ENCODE results near the gene CFAP65. TPM values are rescaled to one million over a fixed set of nuclear protein-coding genes. Genes with fewer than 3 reads are reported as not detected.
A peak's percentile ranks its signal among the peaks of the same experiment; 100 is the strongest.

Gene CFAP65
- total RNA-seq, 1 donor from 2014 or later = 7.6 TPM

DNA sequence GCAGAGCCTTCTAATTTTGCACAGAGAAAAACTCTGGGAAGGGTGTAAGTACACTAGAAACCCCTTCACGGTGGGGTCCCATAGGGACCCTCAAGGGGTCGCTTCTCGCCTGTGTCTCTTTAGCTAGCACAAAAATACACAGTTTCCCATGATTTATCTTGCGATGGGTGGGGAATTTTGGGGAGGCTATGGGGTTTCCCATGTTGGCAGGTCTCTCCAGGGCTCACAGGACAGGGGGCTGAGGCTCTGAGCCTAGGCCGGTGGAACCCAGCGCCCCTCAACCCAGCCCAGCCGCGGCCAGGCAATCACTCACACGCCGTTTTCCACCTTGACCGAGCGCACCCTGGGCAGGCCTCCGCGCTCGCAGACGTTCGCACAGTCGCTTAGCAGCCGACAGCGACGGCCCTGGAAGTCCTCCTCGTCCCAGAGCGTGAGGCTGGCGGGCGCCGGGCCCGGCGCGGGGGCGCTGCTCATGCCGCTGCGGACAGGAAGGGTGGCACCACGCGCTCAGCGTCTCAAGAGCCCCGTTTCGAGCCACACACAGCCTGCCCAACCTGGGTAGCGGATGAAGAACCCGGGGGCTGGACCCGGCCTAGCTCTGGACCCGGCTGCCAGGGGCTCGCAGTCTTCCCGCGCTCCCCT lies 48.5 kb downstream of the CFAP65 start:
- Histone ChIP-seq H3K36me3 (no peaks in the 10 kb centered on the region), H3K9me3 (no peaks in the 10 kb centered on the region), H3K27me3 (ENCODE audit: low read depth) (peaks cover 98% of the 10 kb centered on the region), H3K4me3 (peak overlapping the region; percentile 47), H3K4me1 (peaks cover 28% of the 10 kb centered on the region), H3K27ac (no peak overlapping the region)
- TF ChIP-seq, protein P1, sequence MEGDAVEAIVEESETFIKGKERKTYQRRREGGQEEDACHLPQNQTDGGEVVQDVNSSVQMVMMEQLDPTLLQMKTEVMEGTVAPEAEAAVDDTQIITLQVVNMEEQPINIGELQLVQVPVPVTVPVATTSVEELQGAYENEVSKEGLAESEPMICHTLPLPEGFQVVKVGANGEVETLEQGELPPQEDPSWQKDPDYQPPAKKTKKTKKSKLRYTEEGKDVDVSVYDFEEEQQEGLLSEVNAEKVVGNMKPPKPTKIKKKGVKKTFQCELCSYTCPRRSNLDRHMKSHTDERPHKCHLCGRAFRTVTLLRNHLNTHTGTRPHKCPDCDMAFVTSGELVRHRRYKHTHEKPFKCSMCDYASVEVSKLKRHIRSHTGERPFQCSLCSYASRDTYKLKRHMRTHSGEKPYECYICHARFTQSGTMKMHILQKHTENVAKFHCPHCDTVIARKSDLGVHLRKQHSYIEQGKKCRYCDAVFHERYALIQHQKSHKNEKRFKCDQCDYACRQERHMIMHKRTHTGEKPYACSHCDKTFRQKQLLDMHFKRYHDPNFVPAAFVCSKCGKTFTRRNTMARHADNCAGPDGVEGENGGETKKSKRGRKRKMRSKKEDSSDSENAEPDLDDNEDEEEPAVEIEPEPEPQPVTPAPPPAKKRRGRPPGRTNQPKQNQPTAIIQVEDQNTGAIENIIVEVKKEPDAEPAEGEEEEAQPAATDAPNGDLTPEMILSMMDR (IDR thresholded peaks at IDR 0.05) = no peak
- intact Hi-C loops (cut with DNase I) = no loop called here
- ATAC-seq (peak in 1 of 2 donors; percentile 2), DNase-seq (no peak)

DNA sequence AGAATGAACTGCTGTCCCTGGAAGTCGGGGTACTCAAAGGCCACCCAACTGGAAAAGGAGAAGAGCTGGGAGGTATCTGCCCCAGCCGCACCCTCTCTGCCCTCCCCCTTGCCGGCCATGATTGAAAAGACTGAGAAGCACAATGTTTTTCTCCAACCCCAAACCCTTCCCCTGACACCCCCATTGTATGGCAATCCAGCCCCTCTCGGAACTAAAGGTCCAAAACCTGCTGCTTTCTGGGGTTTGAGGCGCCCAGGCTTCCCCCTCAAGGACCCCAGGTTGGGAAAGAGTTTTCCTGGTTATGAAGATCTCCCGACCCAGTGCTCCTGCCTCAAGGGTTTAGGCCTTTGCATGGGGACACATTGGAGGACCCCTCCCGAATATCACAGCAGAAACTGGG lies 49.1 kb downstream of the CFAP65 start:
- H3K4me1 ChIP-seq = peaks cover 28% of the 10 kb centered on the region
- no peaks in the 10 kb centered on the region for H3K9me3 ChIP-seq
- TF ChIP-seq, protein P1 (IDR thresholded peaks at IDR 0.05) = no peak
- ATAC-seq (no peak), DNase-seq (no peak)
- intact Hi-C loops (cut with DNase I) = no loop called here
- no peak overlapping the region for H3K27ac ChIP-seq
- peaks cover 100% of the 10 kb centered on the region for H3K27me3 ChIP-seq (ENCODE audit: low read depth)
- no peaks in the 10 kb centered on the region for H3K36me3 ChIP-seq
- no peak overlapping the region for H3K4me3 ChIP-seq

DNA sequence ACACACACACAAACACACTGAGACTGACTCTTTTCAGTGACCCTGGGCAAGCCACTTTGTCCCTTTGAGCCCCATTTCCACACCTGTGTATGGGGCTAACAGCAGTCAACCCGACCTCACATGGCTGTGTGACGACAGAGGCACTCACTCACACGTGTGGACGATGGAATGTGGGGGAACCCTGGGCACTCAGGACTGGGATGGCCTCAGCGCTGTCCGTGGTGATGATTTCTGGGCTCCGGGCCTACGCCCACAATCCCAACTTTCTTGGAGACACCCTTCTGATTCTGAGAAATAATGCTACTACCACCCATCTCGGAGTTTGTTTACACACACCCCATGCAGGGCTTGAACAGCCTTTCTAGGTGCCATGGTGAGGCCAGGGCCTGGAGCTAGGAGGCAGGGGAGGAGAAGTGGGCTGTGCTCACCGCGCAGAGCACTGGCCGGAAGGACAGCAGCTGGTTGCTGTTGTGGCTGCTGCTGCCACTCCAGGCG lies 49.6 kb downstream of the CFAP65 start:
- intact Hi-C loops (cut with DNase I) = no loop called here
- DNase-seq (no peak), ATAC-seq (no peak)
- Histone ChIP-seq H3K4me1 (peaks cover 28% of the 10 kb centered on the region), H3K4me3 (no peak overlapping the region), H3K27ac (no peak overlapping the region), H3K36me3 (no peaks in the 10 kb centered on the region), H3K9me3 (no peaks in the 10 kb centered on the region), H3K27me3 (ENCODE audit: low read depth) (peaks cover 100% of the 10 kb centered on the region)
- TF ChIP-seq, protein P1 (IDR thresholded peaks at IDR 0.05) = no peak

DNA sequence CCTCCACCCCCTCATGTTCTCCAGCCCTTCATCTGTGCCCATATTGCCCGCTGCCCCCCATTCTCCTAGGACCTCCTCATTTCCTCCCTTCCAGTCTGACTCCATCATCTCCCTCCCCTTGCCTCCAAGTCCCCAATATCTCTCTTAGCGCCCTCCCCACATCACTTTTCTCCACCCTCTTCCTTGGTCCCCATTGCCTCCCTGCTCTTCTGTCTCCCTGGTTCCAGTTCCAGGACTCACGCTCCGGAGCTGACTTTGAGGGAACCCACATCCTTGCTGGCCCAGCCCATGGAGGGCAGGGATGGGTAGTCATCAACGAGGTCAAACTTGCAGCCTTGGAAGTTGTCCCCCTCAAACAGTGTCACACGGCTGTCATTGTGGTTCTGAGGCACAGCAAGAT lies 50.7 kb downstream of the CFAP65 start:
- H3K27me3 ChIP-seq (ENCODE audit: low read depth) = peaks cover 100% of the 10 kb centered on the region
- ATAC-seq = no peak

DNA sequence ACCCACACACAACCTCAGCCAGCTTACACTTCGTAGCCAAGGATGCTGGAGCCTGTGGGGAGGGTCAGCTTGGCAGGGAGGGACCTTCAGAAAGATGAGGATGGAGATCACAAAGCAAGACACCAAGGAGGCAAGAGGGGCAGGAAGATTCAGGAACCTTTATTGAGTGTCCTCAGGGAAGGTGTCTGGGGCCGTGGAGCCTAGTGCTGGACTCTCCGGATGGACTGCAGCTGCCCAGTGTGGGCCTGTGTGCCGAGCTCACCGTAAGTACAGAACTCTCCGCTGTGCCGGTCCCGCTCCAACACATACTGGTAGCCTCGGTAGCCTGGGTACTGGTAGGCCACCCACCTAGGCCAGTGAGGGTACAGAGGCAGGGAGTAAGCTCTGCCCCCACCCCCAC lies 51.3 kb downstream of the CFAP65 start:
- Histone ChIP-seq H3K36me3 (no peaks in the 10 kb centered on the region), H3K9me3 (no peaks in the 10 kb centered on the region), H3K27ac (no peak overlapping the region), H3K27me3 (ENCODE audit: low read depth) (peaks cover 100% of the 10 kb centered on the region), H3K4me1 (peaks cover 22% of the 10 kb centered on the region), H3K4me3 (no peak overlapping the region)
- TF ChIP-seq, protein P1 (IDR thresholded peaks at IDR 0.05) = no peak
- intact Hi-C loops (cut with DNase I) = no loop called here
- no peak for DNase-seq
- ATAC-seq = no peak

More for the DNA sequence above, 50.7 kb downstream of the CFAP65 start:
- Histone ChIP-seq H3K4me1 (peaks cover 18% of the 10 kb centered on the region), H3K27ac (no peak overlapping the region), H3K4me3 (no peak overlapping the region), H3K9me3 (no peaks in the 10 kb centered on the region), H3K36me3 (no peaks in the 10 kb centered on the region)
- intact Hi-C loops (cut with DNase I) = no loop called here
- TF ChIP-seq, protein P1 (IDR thresholded peaks at IDR 0.05) = no peak
- no peak for DNase-seq

Data from lower lobe of right lung (tissue), 2 donors.